GM21526 (cell line): Measurements from ENCODE around the gene MREG.

Experiments
- ATAC-seq: cut with Tn5 transposase; IDR thresholded peaks from one replicate; pipeline ENCODE4 v1.9.1; 2021; ENCODE audit warnings: moderate library complexity; ENCODE audit not compliant: unreplicated experiment, low FRiP score

The MREG gene

GRCh38 chr2:216013080-216013909 lies at the start of gene MREG:
Gene MREG, minus strand, starts transcription at chr2:216013551. Its CDS starts 224 bp downstream, at chr2:216013327.
- peak; percentile 50 for ATAC-seq

DNA sequence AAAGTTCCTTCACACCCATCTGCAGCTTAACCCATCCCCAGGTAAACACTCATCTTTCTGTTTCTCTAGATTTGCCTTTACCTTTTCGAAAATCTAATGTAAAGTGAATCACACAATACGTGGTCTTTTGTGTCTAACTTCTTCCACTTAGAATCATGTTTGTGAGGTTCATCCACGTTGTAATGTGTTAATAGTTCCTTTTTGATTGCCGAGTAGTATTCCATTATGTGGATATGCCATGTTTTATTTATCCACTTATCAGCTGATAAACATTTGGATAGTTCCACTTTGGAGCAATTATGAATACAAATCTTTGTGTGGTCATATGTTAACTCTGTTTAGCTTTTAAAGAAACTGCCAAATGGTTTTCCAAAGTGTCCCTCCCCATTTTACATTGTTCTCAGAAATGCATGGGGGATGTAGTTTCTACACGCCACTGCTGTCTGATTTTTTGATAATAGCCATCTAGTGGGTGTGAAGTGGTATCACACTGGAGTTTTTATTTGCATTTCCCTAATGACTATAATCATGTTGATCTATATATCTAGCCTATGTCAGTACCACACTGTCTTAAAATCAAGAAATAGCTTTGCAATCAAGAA lies 46.0 kb upstream of the MREG start:
- ATAC-seq = no peak

DNA sequence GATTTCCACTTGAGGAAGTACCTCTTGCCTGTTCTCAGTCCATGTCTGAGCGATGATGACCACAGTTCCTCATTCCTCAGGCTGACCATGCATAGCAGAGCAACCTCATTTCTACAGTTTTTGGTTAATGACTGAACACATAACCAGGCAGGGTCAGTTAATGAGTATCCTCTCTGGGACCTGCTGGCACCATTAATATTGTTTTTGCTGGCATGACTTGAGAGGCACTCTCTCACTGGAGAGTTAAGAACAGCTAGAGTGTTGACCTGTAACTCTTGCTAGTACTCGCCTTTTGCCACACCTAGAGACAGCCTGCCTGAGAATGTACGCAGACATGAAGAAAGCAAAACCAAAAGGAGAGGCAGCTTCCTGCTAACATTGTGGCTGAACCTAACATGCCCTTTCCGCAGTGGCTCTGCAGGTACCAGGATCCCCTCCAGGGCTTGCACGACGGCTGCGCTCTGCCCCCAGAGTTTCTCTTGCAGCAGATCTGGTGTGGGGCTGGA lies 44.4 kb upstream of the MREG start:
- peak; percentile 82 for ATAC-seq

DNA sequence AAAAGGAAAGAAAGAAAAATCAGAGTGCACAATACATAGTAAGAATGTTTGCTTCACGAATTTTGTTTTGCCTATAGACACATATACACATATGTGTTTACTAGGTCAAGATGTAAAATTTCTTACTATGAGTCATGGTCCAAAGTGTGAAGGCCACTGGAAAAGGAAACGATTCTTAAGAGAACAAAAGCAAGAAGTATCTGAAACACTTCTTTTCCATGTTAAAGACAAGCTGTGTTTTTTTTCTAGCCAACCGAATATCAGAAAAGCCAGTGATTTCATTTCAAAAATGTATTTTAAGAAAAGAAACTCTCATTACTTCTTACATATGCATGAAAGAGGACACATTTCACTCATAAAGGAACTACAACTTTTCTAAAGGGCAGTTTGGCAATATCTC lies 43.4 kb upstream of the MREG start:
- ATAC-seq = peak; percentile 33

DNA sequence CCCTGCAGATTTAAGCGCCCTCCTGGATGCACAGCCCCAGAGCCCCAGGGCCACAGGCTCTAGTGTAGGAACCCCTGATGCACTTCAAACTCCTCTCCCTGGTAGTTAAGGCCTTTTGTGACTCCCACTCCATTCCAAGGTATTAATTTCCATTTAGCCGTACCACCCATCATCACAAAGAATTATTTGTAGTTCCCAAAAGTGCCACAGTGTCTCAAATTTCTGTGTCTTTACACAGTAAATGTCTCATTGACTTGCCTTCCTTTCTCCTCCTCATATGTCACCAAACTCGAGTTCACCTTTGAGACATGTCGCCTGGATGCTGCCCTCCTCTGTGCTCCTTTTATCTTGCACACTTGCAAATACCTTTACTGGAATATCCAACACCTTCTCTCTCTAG lies 42.3 kb upstream of the MREG start:
- no peak for ATAC-seq

GRCh38 chr2:216052420-216052819 lies 39.1 kb upstream of the MREG start:
- no peak for ATAC-seq

DNA sequence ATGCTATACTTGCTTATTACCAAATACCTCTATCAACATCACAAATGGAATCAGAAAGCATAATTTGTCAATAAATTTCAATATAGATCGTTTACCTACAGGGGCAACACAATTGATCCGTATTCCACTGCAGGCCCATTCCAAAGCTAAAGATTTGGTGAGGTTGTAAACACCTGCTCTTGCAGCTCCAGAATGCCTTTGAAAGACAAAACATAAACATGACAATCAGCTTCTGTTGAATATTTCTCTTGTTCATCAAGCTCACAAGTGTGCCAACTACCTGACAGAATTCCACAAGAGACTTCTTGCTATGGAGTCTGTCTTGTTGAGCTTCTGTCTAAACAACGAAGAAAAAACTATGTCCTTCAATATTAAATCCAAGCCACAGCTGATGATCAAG lies 38.0 kb upstream of the MREG start:
- ATAC-seq = no peak

DNA sequence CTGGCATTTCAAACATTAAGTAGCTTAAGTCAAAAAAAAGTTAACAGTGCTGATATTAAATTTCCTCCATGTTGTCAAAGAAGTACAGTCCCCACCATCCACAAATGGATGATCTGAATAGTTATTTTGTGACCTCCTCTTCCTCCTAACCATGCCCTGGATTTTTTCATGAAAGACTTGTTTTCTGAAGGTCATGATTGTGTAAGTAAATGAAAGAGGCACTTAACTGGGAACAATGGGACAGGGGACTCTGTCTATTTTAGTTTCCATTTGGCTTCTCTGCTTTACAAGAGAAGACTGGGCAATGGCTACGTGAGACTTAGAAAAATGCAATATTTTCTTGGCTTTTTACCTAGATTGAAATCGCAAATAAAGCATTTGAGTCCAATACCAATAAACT lies 36.1 kb upstream of the MREG start:
- no peak for ATAC-seq

DNA sequence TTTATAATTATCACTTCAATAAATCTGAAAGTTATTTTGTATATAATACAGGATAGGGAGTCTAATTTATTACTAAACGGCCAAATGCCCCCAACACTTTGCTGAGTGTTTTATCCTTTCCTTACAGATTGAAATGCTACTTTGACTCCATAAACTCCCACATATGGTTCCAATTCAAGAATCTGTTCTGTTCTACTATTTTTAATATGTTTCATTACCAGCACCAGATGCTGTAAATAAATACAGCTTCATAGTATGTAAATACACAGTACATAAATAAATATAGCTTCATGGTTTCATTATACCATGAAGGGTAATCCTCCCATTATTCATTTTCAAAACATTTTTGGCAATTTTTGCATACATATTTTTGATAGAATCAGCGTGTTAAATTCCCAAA lies 34.0 kb upstream of the MREG start:
- no peak for ATAC-seq

- ATAC-seq = peak; percentile 86
Observed at GRCh38 chr2:216044883-216045486, 31.6 kb upstream of the MREG start.

DNA sequence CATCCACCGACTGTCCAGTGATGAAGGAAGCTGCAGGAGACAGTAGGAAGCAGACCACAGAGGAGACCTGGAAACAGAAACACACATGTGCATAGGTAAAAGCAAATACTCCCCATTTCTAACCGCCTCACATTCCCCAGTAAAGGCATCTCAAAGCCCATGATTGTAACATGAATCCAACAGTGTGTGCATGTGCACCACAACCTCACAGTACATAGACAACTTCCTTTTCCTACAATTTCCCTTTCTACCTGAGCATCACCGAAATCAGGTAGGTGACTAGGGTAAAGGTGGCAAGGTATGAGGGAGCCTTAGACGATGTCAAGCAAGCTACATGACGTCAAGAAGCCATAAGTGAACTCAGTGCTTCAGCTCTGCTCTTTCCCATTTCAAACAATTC lies 30.6 kb upstream of the MREG start:
- no peak for ATAC-seq

DNA sequence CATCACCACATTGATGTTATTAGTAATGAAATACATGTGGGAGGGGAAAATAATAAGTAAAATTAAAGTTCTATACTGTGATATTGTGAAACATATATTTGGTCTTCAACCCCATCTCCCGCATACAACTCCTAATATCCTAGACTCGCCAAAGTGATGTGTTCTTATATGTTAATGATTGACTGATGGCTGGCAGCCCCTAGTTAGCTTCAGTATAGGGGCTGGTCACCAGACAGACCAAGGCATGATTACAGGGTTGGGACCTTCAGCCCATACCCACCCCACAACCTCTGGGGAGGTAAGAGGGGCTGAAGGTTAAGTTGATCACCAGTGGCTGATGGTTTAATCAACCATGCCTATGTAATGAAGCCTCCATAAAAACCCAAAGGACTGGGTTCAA lies 28.1 kb upstream of the MREG start:
- ATAC-seq = no peak

DNA sequence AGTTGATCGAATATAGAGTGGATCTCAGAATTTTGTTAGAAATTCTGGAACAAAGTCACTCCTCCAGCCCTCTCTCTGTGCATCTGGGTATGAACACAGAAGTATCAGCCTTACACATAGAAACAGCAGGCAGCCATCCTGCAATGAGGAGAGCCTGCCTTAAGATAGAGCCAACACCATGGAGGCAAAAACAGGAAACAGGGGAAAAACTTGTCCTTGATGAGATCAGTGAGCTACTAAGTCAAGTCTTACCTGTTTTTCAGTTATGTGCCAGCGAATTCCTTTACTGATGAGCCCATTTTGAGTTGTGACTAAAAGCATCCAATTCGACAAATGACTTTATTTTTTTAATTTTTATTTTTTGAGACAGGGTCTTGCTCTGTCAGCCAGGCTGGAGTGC lies 26.6 kb upstream of the MREG start:
- ATAC-seq = no peak

GRCh38 chr2:216034065-216034464 lies 20.7 kb upstream of the MREG start:
- peak; percentile 55 for ATAC-seq

- no peak for ATAC-seq
Observed at GRCh38 chr2:216033403-216033802, 20.1 kb upstream of the MREG start.

- peak; percentile 74 for ATAC-seq
Observed at GRCh38 chr2:216031960-216032689, 18.8 kb upstream of the MREG start.

- no peak for ATAC-seq
Observed at GRCh38 chr2:216030216-216030615, 16.9 kb upstream of the MREG start.

GRCh38 chr2:216029416-216030129 lies 16.2 kb upstream of the MREG start:
- ATAC-seq = no peak

- no peak for ATAC-seq
Observed at GRCh38 chr2:216024779-216025336, 11.5 kb upstream of the MREG start.

DNA sequence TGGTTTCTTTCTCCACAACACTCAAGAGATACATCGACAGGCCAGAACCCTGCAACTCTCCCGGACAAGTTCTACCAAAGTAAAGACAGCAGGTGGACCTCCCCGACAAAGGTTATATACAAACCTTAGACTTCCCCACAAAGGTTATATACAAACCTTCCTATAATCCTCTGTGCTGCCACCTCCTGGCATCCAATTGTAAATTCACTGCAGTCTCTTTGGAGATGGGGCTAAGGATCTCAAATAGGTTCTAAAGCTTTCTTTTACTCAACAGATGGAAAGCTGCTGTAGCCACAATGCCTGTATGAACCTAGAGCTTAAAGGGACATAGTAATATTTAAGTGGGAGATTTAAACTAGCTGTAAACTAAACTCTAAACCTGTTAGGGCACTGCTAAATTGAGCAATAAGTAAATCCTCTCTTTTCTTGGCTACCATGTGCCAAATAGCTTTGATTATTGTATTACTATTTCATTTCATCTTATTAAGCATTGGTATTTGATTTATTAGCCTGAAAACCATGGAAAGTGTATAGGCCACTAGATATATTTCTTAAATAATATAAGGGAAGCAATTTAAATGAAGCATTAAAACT lies 9.8 kb upstream of the MREG start:
- peak; percentile 64 for ATAC-seq
